HG03139 (cell line): ENCODE measurements around the gene C10orf105.

Experiments
- ATAC-seq: cut with Tn5 transposase; IDR thresholded peaks from one replicate; pipeline ENCODE4 v1.9.1; 2021; ENCODE audit not compliant: unreplicated experiment

Gene C10orf105

DNA sequence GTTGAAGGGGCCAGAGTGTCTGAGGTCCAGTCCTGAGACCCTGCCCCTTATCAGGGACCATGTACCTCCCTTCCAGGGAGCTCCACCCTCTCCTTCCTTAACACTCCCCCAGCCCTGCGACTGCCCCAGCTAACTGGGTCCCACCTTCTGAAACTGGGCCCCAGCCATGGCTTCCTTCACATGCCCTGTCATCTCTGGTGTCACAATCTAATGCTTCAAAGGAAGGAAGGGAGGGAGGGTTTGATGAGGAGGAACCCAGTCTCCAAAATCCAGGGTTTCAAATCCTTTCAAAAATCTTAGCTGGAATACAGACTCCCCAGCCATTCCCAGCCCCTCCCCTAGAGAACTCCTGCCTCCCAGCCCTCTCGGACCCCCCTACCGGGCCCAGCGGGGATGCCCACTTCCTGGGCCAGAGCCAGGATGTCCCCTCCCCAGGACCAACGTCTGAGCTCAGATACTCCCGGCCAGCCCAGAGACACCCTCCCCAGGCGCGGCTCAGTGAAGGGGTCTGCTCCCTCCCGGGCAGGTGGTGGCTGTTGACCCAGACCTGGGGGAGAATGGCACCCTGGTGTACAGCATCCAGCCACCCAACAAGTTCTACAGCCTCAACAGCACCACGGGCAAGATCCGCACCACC lies 18.0 kb downstream of the C10orf105 start:
- ATAC-seq, result no peak

DNA sequence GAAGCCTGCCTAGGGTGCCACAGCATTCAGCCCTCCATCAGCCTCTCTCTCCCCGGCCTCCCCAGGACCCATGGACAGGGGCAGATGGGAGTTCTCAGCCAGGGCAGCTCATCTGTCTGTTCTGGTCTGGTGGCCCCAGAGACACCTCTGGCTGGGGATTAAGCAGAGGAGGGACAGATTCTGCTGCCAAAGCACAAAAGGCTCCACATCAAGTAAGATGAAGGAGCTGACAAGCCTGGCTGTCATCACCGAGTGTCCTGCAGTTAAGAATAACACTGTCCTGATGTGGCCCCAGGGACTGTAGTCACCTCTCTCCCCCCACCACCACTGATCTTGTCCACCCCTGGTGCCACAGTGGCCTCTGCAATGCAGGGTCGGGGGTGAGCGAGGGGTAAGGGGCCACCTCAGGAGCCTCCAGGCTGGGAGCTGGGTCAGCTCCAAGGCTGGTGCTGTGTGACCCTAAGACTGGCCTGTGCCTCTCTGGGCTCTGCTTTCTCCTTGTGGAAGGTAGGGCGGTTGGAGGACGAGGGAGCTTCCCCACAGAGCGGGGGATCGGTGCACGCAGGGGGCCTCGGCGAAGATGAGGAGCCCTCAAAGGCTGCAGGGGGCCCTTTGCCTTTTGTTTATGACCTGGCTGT lies 18.7 kb downstream of the C10orf105 start:
- ATAC-seq, result no peak

DNA sequence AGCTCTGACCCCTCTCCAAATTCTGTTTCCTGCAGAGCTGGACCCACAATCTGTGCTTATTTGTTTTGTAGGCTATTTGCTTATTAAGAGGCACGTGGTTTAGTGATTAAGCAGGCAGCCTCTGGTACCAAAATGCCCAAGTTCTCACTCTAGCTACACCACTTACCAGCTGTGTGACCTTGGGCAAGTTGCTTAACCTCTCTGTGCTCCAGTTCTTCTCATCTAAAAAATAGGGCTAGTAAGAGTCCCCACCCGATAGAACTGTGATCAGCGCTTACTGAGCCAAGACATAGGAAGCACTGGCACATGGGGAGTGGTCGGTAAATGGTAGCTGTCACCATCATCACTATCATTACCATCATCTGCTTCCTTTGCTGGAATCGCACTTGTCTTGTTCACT lies 20.8 kb downstream of the C10orf105 start:
- ATAC-seq, result no peak

DNA sequence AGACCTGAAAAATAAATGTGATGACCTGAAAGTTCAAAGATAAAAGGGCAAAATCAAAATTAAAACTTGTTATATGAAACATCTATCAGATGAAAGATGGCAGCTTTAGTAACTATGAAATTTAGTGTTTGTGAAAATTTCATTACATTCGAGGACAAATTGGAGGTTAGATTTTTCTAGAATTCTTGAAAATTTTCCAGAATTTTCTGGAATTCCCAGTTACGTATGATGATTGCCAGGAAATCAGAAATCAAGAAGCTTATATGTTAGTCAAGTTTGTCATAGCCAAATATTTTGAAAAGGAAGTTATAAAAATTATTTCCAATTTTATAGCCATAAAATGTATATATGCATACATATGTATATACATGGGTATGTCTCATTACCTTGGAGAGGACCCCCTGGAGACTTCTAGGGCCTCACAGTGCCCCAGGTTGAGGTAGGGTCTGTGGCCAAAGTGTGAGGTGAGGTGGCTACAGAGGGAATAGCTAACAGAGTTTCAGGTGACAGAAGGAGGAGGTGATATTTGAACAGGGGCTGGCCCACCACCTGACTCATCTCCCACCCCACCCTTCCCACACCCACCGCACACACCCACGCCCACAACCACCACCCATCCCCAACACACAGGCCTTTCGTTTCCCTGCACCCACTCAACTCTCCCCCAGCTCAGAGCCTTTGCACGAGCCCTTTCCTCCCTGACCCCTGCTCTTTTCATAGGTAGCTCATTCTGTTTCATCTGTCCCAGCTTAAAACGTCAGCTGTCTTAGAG lies 21.5 kb downstream of the C10orf105 start:
- ATAC-seq, result no peak

DNA sequence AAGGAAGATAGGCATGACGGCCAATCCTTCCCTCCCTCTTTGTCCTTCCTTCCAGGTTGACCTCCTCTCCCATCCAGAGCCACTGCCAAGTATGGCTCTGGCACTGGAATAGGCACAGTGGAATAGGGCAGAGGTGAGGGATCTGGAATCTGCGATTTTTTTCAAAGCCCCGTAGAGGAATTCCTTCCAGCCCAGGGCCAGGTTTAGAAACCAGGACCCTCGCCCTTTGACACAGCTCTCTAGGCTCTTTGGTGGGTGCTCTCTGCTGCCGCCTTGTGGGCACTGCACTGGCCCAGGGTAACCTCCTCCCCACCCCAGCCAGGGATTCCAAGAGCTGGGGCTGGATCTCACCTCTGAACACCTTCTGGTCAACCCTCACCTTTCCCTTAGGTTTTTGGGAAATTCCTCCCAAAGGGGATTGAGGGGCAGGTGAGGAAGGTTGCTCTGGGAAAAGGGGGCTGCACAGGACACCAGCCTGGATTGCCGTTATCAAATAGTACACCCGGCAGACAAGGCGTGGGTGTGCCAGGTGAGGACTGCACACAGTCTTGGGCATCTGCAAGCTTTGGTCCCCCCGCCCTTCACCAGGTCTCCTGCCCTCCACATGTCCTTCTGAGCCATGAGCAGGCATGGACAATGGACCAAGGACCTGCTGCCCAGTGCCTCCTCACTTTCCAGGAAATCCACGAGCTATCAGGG lies 22.8 kb downstream of the C10orf105 start:
- ATAC-seq, result no peak

DNA sequence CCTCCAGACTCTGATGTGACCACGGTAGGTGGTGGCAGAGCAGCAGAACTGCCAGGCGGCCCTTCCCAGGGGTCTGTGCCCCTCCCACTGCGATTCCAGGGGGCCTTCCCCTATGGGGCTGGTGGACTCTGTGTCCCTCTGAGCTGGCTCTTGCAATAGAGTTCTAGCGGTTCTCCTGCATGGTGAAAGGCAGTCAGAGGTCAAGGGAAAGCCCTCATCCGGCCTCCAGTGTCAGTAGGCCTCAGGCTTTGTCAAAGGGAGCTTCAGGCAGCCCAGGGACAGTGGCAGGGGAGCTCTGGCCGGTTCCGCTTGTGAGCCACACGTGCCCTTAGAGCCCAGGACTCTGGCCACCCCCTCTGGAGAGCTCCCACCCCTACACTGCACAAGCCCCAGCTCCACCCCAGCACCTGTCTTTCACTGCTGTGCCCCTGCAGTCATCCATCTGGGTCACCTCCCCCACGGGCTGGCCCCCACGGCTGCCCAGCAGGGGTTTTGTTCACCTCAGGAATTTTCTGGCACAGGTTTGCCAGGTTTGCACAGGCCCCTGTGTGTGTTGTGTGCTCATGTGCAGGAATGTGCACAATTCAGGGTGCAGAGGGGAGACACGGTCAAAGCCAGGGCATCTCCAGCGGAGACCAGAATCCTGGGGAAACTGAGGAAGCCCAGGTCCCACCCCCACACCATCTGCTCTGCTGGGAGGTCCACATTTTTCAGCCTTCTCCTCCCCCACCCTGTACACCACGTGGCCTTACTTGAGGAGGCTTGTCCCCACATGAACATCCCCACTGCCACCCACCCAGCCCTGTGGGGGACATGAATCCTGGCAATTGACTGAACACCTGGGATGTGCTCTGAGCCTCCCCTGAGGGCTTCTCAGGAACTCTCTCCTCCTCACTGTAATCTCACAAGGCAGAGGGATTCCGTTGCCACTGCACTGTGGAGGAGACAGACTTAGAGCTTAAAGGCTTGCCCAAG lies 23.8 kb downstream of the C10orf105 start:
- no peak for ATAC-seq

DNA sequence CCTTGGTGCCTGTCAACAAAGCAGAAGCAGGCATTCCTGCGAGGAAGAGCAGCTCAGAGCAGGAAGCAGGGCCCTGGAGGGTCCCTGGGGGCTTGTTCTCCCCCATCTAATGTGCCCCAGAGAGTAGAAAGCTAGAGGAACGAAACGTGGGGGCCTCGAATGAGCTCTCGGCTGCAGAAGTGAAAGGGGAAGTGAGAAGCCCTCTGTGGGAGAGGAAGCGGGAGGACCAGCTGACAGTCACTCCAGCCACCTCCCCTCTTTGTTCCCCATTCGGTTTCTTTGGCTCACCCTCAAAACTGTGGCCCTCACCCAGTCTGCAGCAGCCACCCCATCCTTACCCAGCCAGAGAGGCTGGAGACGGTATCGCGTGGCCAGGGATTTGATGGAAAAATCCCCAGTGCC lies 25.0 kb downstream of the C10orf105 start:
- ATAC-seq, result peak; percentile 80

DNA sequence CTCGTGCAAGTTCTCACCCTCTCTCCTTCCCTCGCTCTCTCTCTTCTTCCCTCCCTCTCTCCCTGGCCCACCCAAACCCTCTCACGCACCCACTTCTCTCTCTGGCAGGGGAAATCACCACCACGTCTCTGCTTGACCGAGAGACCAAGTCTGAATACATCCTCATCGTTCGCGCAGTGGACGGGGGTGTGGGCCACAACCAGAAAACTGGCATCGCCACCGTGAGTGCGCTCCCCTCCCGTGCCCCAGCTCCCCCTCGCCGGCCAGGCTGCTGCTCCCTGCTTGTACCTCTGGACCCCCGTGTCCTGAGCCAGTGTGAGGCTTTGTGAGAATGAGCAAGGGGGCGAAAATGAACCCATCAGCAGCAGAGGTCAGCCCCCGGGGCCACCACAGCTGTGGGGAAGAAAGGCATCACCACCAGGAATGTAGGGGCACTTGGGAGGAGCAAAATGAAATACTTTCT lies 25.5 kb downstream of the C10orf105 start:
- ATAC-seq, result no peak

DNA sequence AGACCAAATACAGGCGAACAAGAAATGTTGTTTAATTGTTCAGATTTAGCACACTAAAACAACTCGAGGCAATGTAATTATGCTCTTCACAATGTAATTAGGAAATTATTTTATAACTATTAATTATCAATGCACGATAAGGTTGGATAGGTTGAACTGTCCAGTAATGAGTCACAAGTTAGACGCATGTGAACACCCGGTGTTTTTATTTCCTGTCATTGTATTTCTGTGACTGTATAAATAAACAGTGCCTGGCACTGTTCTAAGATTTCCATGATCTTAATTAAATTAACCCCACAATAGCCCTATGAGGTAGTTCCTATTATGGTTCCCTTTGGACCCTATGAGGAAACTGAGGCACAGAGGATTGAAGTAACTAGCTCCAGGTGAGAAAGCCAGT lies 26.2 kb downstream of the C10orf105 start:
- no peak for ATAC-seq

DNA sequence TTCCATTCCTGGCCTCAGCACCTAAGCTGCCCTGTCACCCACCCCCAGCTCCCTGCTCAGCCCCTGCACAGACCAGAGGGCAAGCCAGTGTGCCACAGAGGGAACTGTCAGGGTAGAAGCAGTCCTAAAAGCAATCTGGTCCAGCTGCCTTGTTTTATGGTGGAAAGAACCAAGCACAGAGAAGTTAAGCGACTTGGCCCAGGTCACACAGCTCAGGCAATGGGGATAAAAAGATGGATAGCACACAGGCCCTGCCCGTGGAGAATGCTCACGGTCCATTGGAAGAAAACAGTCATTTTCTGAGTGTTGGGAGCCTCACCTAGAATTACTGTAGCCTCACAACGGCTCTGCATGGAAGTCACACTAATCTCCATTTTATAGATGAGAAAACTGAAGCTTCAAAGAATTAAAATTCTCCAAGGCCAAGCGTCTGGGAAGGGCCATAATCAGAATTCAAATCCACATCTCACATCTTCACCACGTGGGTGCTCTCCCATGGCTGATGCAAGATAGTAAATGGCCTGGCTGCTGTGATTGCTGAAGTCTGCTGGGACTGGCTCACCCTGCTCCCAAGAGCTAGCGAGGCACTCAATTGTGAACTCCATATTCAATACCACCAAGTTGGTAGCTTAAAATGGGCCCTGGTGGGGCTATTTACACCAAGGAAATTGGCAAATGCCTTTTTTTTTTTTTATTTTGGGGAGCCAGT lies 26.8 kb downstream of the C10orf105 start:
- no peak for ATAC-seq

DNA sequence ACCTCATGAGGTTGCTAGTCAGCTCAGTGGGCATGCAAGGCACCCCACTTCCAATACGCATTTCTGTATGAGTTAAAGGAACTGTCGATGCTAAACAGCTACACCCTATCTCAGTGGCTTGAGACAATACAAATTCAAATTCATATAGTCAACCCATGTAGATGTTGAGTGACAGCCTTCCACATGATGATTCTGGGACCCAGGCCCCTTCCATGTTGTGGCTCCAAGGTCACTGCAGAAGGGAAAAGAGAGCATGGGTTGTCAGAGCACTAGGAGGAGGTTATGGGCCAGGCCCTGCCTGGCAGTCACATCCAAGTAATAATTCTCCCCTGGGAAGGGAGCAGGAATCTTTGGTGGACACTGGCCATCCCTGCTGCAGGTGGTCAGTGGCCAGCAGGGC lies 28.2 kb downstream of the C10orf105 start:
- no peak for ATAC-seq

DNA sequence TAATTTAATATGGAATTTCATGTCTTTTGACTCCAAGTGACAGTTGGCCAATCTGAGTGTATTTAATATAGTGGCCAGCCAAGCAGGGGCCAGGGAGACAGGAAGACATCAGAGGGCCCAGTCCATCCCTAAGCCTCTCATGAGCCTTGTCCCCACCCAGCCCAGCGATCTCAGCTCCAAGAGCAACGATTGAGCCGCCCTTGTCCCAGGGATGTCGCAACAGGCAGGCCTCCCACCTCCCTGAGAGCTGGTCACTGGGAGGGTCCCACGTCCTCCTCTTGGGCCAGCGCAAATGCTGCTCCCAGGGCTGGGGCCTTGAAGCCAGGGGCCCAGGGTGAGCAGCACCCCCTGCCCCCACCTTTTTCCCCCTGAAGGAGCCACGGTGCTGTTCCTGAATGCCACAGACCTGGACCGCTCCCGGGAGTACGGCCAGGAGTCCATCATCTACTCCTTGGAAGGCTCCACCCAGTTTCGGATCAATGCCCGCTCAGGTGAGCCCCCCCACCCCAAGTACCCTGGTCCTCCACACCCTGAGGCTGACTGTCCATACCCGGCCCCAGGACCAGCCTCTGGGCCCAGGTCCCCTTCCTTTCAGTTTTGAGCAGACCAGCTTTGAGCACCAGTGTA lies 29.4 kb downstream of the C10orf105 start:
- ATAC-seq, result no peak

DNA sequence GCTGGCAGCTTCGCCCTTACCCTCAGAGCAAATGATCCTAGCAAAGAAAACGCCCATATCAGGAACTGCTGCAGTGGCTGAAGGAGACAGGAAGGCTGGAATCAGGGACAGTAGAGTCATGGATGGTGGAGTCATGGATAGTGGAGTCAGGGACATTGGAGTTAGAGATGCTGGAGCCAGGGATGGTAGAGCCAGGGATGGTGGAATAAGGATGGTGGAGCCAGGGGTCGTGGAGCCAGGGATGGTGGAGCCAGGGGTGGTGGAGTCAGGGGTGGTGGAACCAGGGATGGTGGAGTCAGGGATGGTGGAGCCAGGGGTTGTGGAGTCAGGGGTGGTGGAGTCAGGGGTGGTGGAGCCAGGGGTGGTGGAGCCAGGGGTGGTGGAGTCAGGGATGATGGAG lies 31.3 kb downstream of the C10orf105 start:
- no peak for ATAC-seq

DNA sequence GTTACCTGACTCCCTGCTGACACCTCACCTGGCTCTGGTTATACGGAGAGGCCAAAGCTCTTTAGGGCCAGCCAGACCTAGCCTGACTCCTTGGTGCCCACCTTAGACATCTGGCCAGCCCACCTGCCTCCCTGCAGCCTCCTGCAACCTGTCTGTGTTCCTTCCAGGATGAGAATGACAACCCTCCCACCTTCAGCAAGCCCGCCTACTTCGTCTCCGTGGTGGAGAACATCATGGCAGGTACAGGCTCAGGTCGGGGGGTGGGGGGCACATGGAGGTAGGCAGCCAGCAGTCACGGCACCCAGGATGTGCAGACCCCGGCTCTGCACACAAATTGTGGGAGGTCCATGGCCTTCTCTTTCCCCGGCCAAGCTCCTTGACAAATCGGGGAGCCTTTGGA lies 32.1 kb downstream of the C10orf105 start:
- ATAC-seq, result no peak

DNA sequence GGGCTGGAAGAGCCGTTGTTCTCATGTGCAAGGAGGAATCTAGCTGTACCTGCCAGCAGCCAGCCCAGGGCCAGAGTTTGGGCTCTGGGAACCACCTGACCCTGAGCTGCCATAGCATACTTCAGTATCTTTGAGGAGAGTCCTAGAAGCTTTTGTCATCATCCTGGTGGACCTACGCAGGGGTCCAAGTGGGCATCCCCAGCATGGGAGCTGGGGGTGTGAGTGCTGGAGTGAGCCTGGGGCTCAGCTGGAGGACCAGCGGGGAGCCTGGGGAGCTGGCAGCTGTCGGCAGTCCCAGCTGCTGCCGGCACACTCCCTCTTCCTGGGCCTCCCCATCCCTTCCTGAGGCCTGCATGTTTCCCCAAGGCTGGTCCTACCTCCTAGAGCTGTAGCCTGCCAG lies 32.5 kb downstream of the C10orf105 start:
- no peak for ATAC-seq

DNA sequence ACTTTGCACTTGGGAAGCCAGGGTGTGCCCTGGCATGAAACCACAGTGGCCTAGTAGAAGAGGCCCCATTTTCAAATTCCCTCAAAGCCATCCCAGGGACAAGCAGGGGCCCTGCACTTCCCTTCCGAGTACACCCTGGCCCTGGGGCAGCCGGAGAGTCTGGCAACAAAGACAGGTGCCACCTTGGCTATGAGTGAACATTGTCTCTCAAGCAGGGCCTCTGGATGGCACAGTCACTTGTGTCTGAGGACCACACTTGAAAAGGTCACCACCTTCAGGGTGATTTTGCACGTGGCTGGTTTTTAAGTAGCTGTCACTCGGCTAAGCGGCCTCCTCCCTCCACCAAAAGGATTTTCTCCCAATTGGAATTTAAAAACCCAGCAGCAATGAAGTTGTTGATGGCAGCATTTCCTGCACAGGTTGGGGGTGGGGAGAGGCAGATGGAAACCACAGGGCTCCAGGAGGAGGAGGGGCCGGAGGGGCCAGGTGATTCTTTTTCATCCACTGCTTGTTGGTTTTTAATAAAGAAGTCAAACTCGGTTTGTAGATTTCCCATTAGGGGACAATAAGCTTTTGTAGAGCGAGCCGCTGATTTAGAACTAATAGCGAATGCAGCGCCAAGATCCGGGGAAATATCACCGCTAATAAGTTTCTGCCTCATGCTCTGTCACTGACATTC lies 33.9 kb downstream of the C10orf105 start:
- ATAC-seq, result no peak

DNA sequence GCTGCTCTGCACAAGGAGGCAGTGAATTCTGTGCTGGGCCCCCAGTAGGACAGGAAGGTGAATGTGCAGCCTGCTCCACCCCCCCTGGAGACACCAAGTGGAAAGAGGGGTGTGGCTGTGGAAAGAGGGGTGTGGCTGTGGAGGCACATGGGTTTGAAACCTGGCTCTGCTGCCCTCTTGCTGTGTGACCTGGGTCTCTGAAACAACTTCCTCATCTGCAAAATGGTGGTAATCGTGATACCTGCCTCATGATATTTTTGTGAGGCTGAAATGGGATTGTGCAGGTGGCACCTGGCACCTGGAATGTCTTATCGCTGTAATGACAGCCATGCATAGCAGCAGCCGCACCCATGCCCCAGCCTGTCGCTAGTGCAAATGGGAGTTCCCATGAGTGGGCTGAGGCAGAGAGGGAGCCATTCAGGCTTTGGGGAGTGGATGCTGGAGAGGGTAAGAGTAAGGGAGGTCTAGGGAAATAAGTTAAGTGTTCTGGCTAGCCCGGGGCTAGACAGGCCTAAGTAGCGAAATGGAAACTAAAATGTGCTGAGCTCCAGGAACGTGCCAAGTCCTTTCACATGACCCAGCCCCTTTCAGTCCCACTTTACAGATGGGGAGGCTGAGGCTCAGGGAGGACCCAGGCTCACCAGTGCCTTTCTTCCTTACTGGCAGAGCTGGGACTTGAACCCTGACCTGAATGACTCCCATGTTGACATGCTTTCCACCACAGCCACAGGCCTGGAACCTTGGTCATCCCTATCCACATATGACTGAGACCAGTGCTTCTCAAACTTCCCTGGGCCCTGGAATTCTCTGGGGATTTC lies 35.0 kb downstream of the C10orf105 start:
- no peak for ATAC-seq

DNA sequence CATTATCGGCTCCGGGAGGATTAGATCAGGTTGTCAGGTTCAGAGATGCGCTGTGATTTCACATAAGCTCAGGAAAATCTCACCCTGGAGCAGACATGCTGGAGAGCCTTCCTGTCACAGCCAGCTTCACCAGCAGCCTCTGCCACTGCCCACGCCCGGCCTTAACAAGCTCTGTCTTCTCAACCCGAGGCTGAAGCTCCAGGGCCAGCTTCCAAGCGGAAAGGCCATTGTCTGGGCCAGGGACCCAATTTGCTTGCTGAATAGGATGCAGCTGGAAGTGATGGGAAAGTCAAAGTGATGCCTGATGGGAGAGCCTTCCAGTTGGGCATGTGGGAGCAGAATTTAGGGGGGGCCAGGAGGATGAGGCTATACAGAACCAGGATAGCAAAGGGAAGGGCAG lies 36.3 kb downstream of the C10orf105 start:
- no peak for ATAC-seq
